HL-60 (cell line): ENCODE measurements around the gene CCDC40.

Experiments used
- GABPA ChIP-seq: IDR thresholded peaks from 2 replicates; pipeline ENCODE4 v1.6.1; 2012; ENCODE audit warnings: low read depth
- POLR2AphosphoS5 ChIP-seq: IDR thresholded peaks from 2 replicates; pipeline ENCODE4 v1.6.1; 2012; ENCODE audit warnings: low read depth
- TF ChIP-seq, protein P1 (sequence below): IDR thresholded peaks from one replicate; pipeline ENCODE4 v1.5.1; 2011; ENCODE audit warnings: low read length, control low read depth, inconsistent platforms; ENCODE audit not compliant: insufficient read depth

DNA sequence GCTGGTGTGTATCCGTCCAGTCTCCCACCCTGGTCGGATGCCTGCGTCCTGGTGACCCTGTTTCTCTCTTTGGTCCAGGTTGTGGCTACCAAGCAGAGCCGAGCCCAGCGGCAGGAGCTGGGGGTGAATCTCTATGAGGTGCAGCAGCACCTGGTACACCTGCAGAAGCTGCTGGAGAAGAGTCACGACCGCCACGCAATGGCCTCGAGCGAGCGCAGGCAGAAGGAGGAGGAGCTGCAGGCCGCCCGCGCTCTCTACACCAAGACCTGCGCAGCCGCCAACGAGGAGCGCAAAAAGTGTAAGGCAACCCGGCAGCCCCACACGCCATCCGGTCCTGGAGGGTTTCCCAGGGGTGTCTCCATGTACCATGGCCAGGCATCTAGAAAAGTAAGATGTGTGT, 13.5 kb downstream of the CCDC40 start:
- TF ChIP-seq, protein P1, sequence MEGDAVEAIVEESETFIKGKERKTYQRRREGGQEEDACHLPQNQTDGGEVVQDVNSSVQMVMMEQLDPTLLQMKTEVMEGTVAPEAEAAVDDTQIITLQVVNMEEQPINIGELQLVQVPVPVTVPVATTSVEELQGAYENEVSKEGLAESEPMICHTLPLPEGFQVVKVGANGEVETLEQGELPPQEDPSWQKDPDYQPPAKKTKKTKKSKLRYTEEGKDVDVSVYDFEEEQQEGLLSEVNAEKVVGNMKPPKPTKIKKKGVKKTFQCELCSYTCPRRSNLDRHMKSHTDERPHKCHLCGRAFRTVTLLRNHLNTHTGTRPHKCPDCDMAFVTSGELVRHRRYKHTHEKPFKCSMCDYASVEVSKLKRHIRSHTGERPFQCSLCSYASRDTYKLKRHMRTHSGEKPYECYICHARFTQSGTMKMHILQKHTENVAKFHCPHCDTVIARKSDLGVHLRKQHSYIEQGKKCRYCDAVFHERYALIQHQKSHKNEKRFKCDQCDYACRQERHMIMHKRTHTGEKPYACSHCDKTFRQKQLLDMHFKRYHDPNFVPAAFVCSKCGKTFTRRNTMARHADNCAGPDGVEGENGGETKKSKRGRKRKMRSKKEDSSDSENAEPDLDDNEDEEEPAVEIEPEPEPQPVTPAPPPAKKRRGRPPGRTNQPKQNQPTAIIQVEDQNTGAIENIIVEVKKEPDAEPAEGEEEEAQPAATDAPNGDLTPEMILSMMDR: no peak
- TF ChIP-seq GABPA (no peak), POLR2AphosphoS5 (no peak)
